ENCODE data around the gene PRKAA1. TPM values are rescaled to one million over a fixed set of nuclear protein-coding genes. Genes with fewer than 3 reads are reported as not detected.
A peak's percentile ranks its signal among the peaks of the same experiment; 100 is the strongest.

Gene PRKAA1
- polyA plus RNA-seq, 1 donor from 2014 or later = 66.9 TPM

GRCh38 chr5:40801771-40802562 lies 3.8 kb upstream of the PRKAA1 start:
- no peak overlapping the region for H3K9ac ChIP-seq (ENCODE audit: low read length)
- no peaks in the 10 kb centered on the region for H3K9me3 ChIP-seq (ENCODE audit: low read length)
- H3K36me3 ChIP-seq (ENCODE audit: insufficient read depth, low read length) = no peaks in the 10 kb centered on the region
- H3K4me3 ChIP-seq (ENCODE audit: low read length) = no peak overlapping the region
- no peaks in the 10 kb centered on the region for H3K27me3 ChIP-seq (ENCODE audit: insufficient read depth, low read depth, low read length)
- H3K9me2 ChIP-seq (ENCODE audit: insufficient read depth, low read length) = no peaks in the 10 kb centered on the region
- TF ChIP-seq POLR2AphosphoS5 (IDR thresholded peaks at IDR 0.05) (no peak), EZH2 (IDR thresholded peaks at IDR 0.05; ENCODE audit: borderline replicate concordance, insufficient read depth, low read length, poor library complexity, severe bottlenecking) (no peak), CTCF (IDR thresholded peaks at IDR 0.05; ENCODE audit: poor library complexity, severe bottlenecking) (no peak), TAF1 (IDR thresholded peaks at IDR 0.05; ENCODE audit: low read depth) (no peak), RAD21 (conservative IDR thresholded peaks at IDR 0.05) (no peak), MXI1 (conservative IDR thresholded peaks at IDR 0.05; ENCODE audit: poor library complexity, severe bottlenecking) (no peak), EP300 (conservative IDR thresholded peaks at IDR 0.05; ENCODE audit: poor library complexity, severe bottlenecking) (no peak)
- H3K27ac ChIP-seq (ENCODE audit: low read length) = no peak overlapping the region
- H3F3A ChIP-seq (ENCODE audit: insufficient read depth, low read length, poor library complexity, severe bottlenecking) = peaks cover 3% of the 10 kb centered on the region
- H3K4me2 ChIP-seq (ENCODE audit: low read length) = no peak overlapping the region
- no peaks in the 10 kb centered on the region for H4K20me1 ChIP-seq (ENCODE audit: insufficient read depth)
- H3K79me2 ChIP-seq (replicated peaks; ENCODE audit: insufficient read depth, low read length) = peaks cover 3% of the 10 kb centered on the region
- H2AFZ ChIP-seq (ENCODE audit: low read depth, low read length) = no peak overlapping the region

GRCh38 chr5:40799258-40799657 lies 1.1 kb upstream of the PRKAA1 start:
- Histone ChIP-seq H3K4me2 (ENCODE audit: low read length) (peak overlapping the region; percentile 93), H3K9me2 (ENCODE audit: insufficient read depth, low read length) (no peaks in the 10 kb centered on the region), H4K20me1 (ENCODE audit: insufficient read depth) (no peaks in the 10 kb centered on the region), H3K36me3 (ENCODE audit: insufficient read depth, low read length) (no peaks in the 10 kb centered on the region), H3K27ac (ENCODE audit: low read length) (no peak overlapping the region), H3K9ac (ENCODE audit: low read length) (no peak overlapping the region), H3F3A (ENCODE audit: insufficient read depth, low read length, poor library complexity, severe bottlenecking) (peaks cover 3% of the 10 kb centered on the region), H3K79me2 (replicated peaks; ENCODE audit: insufficient read depth, low read length) (peaks cover 26% of the 10 kb centered on the region), H3K9me3 (ENCODE audit: low read length) (no peaks in the 10 kb centered on the region), H2AFZ (ENCODE audit: low read depth, low read length) (no peak overlapping the region), H3K4me3 (ENCODE audit: low read length) (peak overlapping the region; percentile 94), H3K27me3 (ENCODE audit: insufficient read depth, low read depth, low read length) (no peaks in the 10 kb centered on the region)
- TF ChIP-seq EZH2 (IDR thresholded peaks at IDR 0.05; ENCODE audit: borderline replicate concordance, insufficient read depth, low read length, poor library complexity, severe bottlenecking) = no peak
- TF ChIP-seq SMC3 (conservative IDR thresholded peaks at IDR 0.05; ENCODE audit: poor library complexity) = no peak

- H3K9ac ChIP-seq (ENCODE audit: low read length) = peak overlapping the region; percentile 78
- H3K9me3 ChIP-seq (ENCODE audit: low read length) = no peaks in the 10 kb centered on the region
- H3K79me2 ChIP-seq (replicated peaks; ENCODE audit: insufficient read depth, low read length) = peaks cover 30% of the 10 kb centered on the region
- H3K27ac ChIP-seq (ENCODE audit: low read length) = peak overlapping the region; percentile 76
- H3K27me3 ChIP-seq (ENCODE audit: insufficient read depth, low read depth, low read length) = no peaks in the 10 kb centered on the region
- TF ChIP-seq CTCF (IDR thresholded peaks at IDR 0.05; ENCODE audit: poor library complexity, severe bottlenecking) (no peak), POLR2AphosphoS5 (IDR thresholded peaks at IDR 0.05) (no peak), EZH2 (IDR thresholded peaks at IDR 0.05; ENCODE audit: borderline replicate concordance, insufficient read depth, low read length, poor library complexity, severe bottlenecking) (no peak), EP300 (conservative IDR thresholded peaks at IDR 0.05; ENCODE audit: poor library complexity, severe bottlenecking) (no peak), TAF1 (IDR thresholded peaks at IDR 0.05; ENCODE audit: low read depth) (no peak), REST (IDR thresholded peaks at IDR 0.05; ENCODE audit: borderline replicate concordance) (no peak), SMC3 (conservative IDR thresholded peaks at IDR 0.05; ENCODE audit: poor library complexity) (no peak), MXI1 (conservative IDR thresholded peaks at IDR 0.05; ENCODE audit: poor library complexity, severe bottlenecking) (no peak), RAD21 (conservative IDR thresholded peaks at IDR 0.05) (no peak)
- H3K36me3 ChIP-seq (ENCODE audit: insufficient read depth, low read length) = no peaks in the 10 kb centered on the region
- H2AFZ ChIP-seq (ENCODE audit: low read depth, low read length) = peak overlapping the region; percentile 80
- H3F3A ChIP-seq (ENCODE audit: insufficient read depth, low read length, poor library complexity, severe bottlenecking) = peaks cover 3% of the 10 kb centered on the region
- peak overlapping the region; percentile 93 for H3K4me2 ChIP-seq (ENCODE audit: low read length)
- H3K4me3 ChIP-seq (ENCODE audit: low read length) = peak overlapping the region; percentile 94
- H4K20me1 ChIP-seq (ENCODE audit: insufficient read depth) = no peaks in the 10 kb centered on the region
- no peaks in the 10 kb centered on the region for H3K9me2 ChIP-seq (ENCODE audit: insufficient read depth, low read length)
Measured at GRCh38 chr5:40798801-40799210, 632 bp upstream of the PRKAA1 start.

All from neural cell (in vitro differentiated cells).